ENCODE data around the gene ATG16L2.

The ATG16L2 gene

DNA sequence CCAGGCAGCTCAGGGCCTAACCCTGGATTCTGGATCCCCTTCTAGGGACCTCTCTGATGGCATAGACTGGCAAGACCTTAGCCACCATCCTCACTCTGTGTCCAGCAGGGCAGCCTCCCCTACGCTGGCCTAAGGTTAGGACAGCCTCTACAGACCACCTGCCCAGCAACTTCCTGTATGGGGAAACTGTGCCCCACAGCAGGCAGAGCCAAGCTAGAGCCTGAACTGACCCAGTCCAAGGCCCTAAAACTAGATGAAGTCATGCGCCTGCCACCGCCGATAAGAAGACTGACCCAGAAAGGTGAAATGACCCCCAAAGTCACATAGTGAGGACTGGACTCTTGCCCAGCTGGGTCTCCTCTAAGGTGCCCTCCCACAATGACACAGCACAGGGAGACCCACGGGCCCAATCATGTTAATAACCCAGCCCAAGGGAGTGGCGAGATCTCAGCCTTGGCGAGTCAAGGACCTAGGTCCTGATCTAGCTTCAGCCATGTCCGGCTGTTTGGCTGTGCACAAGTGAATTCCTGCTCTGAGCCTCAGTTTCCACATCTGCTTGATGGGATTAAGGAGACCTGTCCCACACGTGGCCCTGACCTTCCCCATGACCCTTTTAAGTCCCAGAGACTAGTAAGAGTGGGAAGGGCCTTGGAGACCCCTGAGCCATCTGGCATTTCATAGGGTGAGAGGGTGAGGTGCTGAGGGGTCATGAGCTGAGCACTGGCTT, 37.9 kb upstream of the ATG16L2 start:
- Mint-ChIP-seq H3K27me3 (no peaks in the 10 kb centered on the region), H3K4me1 (peaks cover 4% of the 10 kb centered on the region), H3K36me3 (ENCODE audit: low read depth) (no peaks in the 10 kb centered on the region), H3K27ac (no peak overlapping the region), H3K9me3 (no peaks in the 10 kb centered on the region), H3K4me3 (no peak overlapping the region)
- no peak for ATAC-seq
- no peak for DNase-seq

DNA sequence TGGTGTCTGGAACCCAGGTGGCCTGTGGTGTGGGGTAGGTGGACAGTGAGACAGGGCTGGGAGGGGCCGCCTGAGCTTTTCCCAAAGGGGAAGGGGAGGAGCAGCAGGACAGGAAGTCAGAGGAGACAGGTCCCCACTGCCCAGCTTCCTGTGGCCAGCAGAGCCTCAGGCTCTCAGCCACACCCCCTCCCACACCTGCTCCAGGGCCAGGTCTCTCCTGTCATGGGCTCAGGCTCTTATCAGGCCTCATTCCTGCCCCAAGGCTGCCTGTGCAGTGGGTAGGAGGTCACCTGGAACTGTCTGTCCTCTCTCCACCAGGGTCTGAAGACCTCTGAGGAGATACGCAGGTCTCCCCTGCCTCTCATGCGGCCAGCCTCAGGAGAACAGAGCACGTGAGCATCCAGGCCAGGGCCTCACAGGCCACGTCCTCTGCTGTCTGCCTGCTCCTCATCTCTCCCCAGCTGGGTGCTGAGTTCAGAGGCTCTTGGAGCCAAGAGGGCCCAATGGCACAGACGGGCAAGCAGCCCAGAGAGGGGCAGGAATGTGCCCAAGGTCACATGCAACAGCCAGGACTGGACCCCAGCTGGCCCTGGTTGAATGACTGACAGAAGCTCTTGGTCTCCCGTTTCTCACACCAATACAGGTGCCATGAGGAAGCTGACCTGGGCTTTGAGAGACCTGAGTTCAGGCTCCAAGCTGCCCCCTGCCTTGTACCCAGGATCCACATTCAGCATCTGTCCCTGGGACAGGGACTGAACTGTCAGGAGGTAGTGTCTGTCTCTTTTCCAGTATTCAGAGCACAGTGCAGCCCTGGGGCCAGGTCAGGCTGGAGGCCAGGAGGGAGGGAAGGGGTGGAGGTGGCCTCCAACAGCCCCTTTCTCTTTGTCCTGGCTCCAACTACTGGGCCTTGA, 37.1 kb upstream of the ATG16L2 start:
- peaks cover under 1% of the 10 kb centered on the region for H3K27me3 Mint-ChIP-seq
- H3K4me1 Mint-ChIP-seq = peaks cover 7% of the 10 kb centered on the region
- H3K27ac Mint-ChIP-seq = no peak overlapping the region
- H3K36me3 Mint-ChIP-seq (ENCODE audit: low read depth) = no peaks in the 10 kb centered on the region
- DNase-seq (no peak), ATAC-seq (no peak)
- H3K4me3 Mint-ChIP-seq = no peak overlapping the region
- H3K9me3 Mint-ChIP-seq = no peaks in the 10 kb centered on the region

DNA sequence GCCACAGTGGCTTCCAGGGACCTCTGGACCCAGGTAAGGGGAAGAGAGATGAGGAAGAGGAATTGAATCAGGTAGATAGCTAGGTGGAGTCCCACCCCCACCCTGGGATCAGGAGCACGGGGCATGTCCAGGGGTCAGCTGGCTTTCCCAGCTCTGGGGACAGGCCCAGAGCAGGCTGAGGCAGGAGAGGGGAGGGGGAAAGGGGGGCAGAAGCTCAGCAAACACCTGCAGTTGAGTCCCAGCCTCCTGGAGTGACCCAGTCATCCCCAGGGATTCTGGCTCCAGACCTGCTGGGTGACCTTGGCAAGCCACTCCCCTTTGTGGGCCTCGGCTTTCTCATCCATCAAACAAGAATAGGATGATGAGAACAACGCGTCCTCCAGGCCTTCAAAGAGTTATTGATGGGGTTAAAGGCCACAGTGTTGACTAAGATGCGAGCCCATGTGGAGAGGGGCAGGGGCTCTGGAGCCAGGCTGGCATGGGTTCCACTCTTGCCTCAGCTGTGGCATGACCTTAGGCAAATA, 36.4 kb upstream of the ATG16L2 start:
- H3K4me1 Mint-ChIP-seq = peaks cover 11% of the 10 kb centered on the region
- H3K9me3 Mint-ChIP-seq = no peaks in the 10 kb centered on the region
- no peak for DNase-seq
- no peaks in the 10 kb centered on the region for H3K36me3 Mint-ChIP-seq (ENCODE audit: low read depth)
- ATAC-seq = no peak
- no peak overlapping the region for H3K4me3 Mint-ChIP-seq
- H3K27me3 Mint-ChIP-seq = peaks cover 4% of the 10 kb centered on the region
- no peak overlapping the region for H3K27ac Mint-ChIP-seq

DNA sequence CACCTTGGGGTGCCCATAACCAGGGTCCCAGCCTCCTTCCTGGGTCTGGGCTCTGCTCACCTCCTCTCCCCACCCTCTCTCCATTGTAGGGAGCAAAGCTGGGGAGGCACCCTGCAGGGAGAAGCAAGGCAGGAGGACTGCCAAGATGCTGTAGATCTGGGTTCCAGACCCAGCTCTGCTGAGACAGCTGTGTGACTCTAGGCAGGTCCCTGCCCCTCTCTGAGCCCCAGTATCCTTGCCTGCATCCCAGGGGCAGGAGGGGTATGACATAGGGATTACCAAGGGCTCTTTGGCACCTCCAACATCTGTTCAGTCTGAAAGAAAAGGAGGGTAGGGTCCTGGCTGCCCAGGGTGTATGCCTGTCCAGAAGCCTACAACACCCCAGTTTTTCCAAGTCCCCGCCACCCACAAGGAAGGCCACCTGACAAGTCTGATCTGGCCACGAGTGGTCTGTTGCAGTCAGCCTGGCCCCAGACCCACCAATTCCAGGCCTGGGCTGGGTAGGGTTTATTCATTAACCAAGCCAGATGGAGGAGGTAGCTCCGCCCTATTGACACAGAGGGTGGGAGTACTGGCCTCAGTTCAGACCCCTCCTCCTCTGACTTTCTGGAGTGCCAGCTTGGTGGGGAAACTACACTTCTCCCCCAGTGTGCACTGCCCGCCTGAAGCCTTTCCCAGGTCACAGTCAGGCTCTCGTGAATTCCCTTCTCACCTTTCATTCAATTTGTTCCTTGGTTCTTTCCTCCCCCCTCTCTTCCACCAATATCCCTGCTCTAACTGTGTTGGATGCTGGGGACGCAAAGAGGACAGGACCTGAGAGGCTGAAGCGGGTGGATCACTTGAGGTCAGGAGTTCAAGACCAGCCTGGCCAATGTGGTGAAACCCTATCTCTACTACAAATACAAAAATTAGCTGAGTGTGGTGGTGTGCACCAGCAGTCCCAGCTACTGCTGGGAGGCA, 35.4 kb upstream of the ATG16L2 start:
- Mint-ChIP-seq H3K4me3 (no peak overlapping the region), H3K4me1 (peaks cover 11% of the 10 kb centered on the region), H3K27ac (no peak overlapping the region), H3K36me3 (ENCODE audit: low read depth) (no peaks in the 10 kb centered on the region), H3K9me3 (no peaks in the 10 kb centered on the region), H3K27me3 (peaks cover 4% of the 10 kb centered on the region)
- DNase-seq (no peak), ATAC-seq (no peak)

DNA sequence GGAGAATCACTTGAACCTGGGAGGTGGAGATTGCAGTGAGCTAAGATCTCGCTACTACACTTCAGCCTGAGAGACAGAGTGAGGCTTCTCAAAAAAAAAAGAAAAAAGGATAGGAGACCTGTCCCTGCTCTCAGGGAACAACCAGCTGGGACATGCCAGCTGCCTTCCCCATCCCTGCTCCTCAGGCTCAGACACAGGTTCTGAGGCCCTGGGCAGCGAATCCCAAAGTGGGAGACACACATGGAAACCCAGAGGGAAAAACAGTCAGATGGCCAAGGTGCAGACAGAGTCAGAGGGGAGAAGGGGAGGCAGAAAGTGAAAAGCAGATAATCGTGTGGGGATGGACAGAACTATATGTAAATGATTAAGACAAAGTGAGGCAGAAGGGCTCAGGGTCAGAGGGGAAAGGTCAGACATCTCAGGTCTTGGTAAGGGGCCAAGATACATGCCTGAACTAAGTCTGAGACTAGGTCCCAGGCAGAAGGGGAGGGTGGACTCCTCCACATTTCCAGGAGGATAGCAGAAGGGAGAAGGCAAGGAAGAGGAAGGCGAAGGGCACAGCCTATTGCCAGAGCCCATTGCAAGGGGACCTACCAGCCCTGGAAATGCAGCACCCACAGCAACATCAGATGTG, 34.6 kb upstream of the ATG16L2 start:
- no peaks in the 10 kb centered on the region for H3K9me3 Mint-ChIP-seq
- H3K4me3 Mint-ChIP-seq = no peak overlapping the region
- ATAC-seq (no peak), DNase-seq (no peak)
- H3K27me3 Mint-ChIP-seq = peaks cover 4% of the 10 kb centered on the region
- no peak overlapping the region for H3K27ac Mint-ChIP-seq
- peaks cover 11% of the 10 kb centered on the region for H3K4me1 Mint-ChIP-seq
- no peaks in the 10 kb centered on the region for H3K36me3 Mint-ChIP-seq (ENCODE audit: low read depth)

DNA sequence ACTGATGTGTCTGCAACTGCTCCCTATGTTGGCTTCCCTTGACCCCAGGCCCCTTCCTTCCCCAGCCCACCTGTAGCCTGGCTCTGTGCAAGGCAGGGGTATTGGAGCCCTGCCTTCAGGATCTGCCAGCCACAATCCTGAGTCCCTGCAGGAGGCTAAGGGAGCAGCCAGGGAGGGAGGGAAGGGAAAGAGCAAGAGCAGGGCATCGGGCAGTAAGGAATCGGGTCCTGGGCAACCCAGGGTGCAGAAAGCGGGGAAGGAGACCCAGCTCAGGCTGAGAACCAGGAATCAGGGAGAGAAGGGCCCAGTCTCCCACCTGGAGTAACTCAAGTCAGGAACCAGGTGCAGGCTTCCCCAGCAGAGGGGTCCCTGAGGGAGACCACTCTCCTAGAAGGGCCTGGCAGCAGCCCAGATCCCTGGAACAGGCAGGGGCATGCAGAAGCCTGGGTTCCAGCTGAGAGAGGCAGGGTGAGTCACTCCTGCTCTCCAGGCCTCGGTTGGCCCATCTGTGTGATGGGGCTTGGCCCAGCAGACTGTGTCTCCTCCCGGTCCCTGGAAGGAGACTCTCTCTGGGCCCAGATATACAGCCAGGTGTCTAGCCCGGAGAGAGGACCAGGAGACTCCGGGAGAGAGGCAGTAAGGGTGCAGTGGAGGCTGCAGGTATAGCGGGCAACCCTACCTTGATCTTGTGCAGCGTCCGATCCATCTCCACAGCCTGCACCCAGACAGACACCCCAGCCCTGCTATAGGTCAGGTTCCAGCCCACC, 33.7 kb upstream of the ATG16L2 start:
- peaks cover 11% of the 10 kb centered on the region for H3K4me1 Mint-ChIP-seq
- ATAC-seq = no peak

DNA sequence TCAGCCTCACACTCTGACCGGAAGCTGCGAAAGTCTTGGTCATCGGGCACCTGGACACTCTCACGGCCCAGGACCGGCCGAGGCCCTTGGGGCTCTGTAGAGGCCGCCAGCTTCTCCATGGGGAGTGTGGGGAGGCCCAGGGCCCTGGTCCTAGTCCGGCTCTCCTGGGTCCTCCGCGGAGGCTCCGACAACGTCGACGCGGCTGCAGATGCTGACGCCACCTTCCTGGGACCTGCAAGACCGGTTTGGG, 33.2 kb upstream of the ATG16L2 start:
- no peak for DNase-seq
- no peaks in the 10 kb centered on the region for H3K9me3 Mint-ChIP-seq
- peak overlapping the region; percentile 48 for H3K4me3 Mint-ChIP-seq
- H3K4me1 Mint-ChIP-seq = peaks cover 11% of the 10 kb centered on the region
- peaks cover 5% of the 10 kb centered on the region for H3K27me3 Mint-ChIP-seq
- H3K36me3 Mint-ChIP-seq (ENCODE audit: low read depth) = no peaks in the 10 kb centered on the region
- H3K27ac Mint-ChIP-seq = no peak overlapping the region
- no peak for ATAC-seq

More for the DNA sequence above, 33.7 kb upstream of the ATG16L2 start:
- no peaks in the 10 kb centered on the region for H3K36me3 Mint-ChIP-seq (ENCODE audit: low read depth)
- peaks cover 5% of the 10 kb centered on the region for H3K27me3 Mint-ChIP-seq
- no peak overlapping the region for H3K27ac Mint-ChIP-seq
- peak overlapping the region; percentile 48 for H3K4me3 Mint-ChIP-seq
- no peaks in the 10 kb centered on the region for H3K9me3 Mint-ChIP-seq
- no peak for DNase-seq

DNA sequence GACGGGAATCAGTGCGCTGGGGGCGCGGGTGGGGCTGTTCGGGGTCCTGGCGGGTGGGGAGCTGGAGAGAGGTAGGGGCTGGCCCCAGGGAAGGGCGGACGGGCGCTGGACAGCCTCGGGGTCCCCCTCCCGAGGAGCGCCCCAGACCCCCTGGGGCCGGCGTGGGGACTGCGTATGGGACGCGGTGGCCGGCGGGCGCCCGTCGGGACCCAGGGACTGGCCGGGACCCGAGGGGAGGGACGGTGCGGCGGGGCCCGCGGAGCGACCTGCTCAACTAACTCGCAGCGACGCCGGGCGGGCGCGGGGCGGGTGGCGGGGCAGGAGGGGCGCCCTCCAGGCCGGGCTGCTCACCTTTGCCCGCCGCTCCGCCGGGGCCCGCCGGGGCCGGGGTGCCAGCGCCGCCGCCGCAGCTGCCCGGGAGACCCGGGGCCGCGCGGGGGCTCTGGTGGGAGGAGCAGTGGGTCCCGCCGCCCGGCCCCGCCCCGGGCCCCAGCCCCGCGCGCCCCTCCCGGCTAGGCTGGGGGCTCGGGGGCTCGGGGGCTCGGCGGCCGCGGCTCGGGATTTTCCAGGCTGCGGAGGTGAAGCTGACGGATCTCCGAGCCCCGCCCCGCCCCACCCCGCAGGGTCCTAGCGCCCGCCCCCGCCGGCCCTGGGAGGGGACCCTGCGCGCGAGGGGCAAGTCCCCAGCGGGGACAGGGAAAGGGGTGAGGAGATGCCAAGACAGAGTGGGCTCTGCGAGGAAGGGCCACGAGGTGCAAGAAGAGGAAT, 32.7 kb upstream of the ATG16L2 start:
- peak; percentile 62 for DNase-seq
- ATAC-seq = peak; percentile 51
- Mint-ChIP-seq H3K4me1 (peaks cover 11% of the 10 kb centered on the region), H3K27ac (peak overlapping the region; percentile 71), H3K36me3 (ENCODE audit: low read depth) (no peaks in the 10 kb centered on the region), H3K27me3 (peaks cover 5% of the 10 kb centered on the region), H3K9me3 (no peaks in the 10 kb centered on the region), H3K4me3 (peak overlapping the region; percentile 74)

DNA sequence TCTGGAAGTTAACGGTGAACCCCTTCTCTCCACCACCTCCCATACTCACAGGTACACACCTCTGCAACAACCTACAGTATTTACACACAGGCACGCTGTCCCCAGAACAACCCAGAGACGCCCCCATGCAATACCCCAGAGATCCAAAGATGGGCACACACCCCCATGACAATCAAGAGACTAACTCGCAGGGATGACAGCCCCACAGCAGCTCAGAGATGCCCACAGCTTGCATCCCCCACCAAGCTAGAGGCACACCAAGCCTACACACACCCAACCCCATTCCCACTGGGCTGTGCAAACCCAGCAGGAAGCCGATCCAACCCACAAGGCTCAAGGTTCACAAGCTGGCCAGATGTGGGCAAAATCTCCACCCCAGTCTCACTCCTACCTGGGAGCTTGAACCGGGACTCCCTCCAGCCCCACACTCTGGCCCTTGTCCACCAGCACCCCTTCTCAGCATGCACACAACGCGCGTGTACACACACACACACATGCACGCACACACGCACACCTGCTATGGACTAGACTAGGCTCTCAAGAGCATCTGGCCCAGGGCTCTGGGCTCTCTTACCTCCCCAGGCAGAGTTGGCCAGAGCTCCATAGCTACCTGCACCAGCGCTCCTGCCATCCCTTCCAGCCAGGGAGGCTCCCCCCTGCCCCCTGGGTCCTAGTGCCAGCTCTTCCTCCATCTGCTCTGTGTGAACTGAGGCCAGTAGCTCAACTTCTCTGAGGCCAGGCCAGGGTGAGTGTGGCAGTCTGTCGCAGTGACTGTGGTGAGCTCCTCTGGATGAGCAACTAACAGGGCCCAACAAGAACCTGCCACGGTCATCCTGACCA, 31.9 kb upstream of the ATG16L2 start:
- Mint-ChIP-seq H3K4me3 (peak overlapping the region; percentile 74), H3K4me1 (peaks cover 18% of the 10 kb centered on the region), H3K27ac (peak overlapping the region; percentile 71), H3K9me3 (no peaks in the 10 kb centered on the region), H3K36me3 (ENCODE audit: low read depth) (no peaks in the 10 kb centered on the region), H3K27me3 (peaks cover 5% of the 10 kb centered on the region)
- DNase-seq = no peak
- no peak for ATAC-seq

DNA sequence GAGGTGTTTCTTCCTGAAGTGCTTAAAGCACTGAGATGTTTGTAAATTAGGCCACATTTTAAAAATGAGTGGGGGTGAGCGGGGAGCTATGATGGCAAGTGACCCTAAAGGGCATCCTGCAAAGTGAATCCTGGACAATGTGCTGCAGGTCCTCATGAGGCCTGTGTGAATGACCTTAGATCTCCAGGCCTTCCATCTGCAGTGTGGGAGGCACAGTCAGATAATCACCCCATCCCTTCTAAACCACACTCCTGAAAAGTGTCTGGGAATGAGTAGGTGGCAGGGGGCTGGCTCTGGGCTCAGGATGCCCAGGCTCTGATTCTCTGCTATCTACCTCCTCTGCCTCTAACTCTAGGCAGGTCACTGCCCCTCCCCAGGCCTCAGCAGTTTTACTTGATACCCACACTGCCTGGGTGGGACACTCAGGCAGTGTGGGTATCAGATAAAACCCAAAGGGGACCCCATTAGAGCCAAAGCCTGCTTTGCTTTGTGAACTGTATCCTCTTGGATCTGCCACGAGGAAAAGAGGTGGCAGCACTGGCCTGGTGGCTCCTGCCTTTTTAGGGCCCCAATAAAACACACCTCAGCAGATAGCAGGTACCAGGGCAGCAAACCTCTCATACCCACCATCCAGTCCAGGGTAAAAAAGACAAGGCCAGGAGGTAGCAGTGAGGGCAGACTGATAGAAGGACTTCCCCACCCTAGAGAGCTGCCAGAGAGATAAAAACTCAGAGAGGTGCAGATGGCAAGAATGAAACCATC, 30.9 kb upstream of the ATG16L2 start:
- Mint-ChIP-seq H3K36me3 (ENCODE audit: low read depth) (no peaks in the 10 kb centered on the region), H3K27ac (no peak overlapping the region), H3K4me3 (no peak overlapping the region), H3K27me3 (peaks cover 5% of the 10 kb centered on the region), H3K4me1 (peaks cover 27% of the 10 kb centered on the region), H3K9me3 (no peaks in the 10 kb centered on the region)
- ATAC-seq (no peak), DNase-seq (no peak)

DNA sequence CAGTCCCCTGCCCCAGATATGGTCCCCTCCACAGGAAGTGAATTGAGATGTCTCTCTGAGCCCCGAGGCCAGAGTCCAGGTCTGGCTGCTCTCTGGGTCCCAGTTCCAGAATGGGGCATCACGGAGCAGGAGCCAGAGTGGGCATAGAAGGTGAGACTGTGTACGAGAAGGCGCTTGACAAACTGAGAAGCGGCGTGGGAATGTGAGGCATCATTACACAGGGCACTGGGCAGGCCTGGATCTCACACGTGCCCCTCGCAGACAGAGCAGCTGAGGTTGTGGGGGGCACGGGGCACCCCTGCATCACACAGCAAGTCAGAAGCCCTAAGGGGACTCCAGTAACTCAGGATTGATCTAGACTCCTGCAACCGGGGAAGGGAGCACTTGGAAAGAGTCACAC, 29.5 kb upstream of the ATG16L2 start:
- Mint-ChIP-seq H3K36me3 (ENCODE audit: low read depth) (no peaks in the 10 kb centered on the region), H3K4me3 (no peak overlapping the region)
- ATAC-seq = no peak

More for the DNA sequence above, 29.5 kb upstream of the ATG16L2 start:
- Mint-ChIP-seq H3K27ac (no peak overlapping the region), H3K9me3 (no peaks in the 10 kb centered on the region), H3K27me3 (peaks cover 5% of the 10 kb centered on the region), H3K4me1 (peaks cover 24% of the 10 kb centered on the region)
- DNase-seq = no peak
